ENCODE results near the gene VWA7. TPM values are rescaled to one million over a fixed set of nuclear protein-coding genes. Genes with fewer than 3 reads are reported as not detected.

VWA7 gene
- polyA plus RNA-seq, 4 donors, result 2.9 to 11.9 (median 6.4) TPM

- peaks cover 0 to 54% (median 0%) of the 10 kb centered on the region in 3 donors for H3K36me3 ChIP-seq (ENCODE audit: control insufficient read depth in 3 of 3, insufficient read depth in 2 of 3, low read depth in 1 of 3, low read length in 3 of 3)
Measured at GRCh38 chr6:31762356-31762755, 14.8 kb downstream of the VWA7 start, which contains the start of gene SAPCD1. Gene SAPCD1, plus strand, starts transcription at chr6:31762656. Its CDS starts 399 bp downstream, at chr6:31763055.

GRCh38 chr6:31761343-31761742 lies 15.8 kb downstream of the VWA7 start:
- DNase-seq, result no peak
- H3K4me3 ChIP-seq (ENCODE audit: low read depth in 1 of 3, low read length in 3 of 3), result no peak overlapping the region
- H3K27ac ChIP-seq (ENCODE audit: low read depth in 1 of 3, low read length in 2 of 3), result peak overlapping the region in 1 of 3 donors; percentile 53
- peaks cover 0 to 41% (median 13%) of the 10 kb centered on the region in 3 donors for H3K4me1 ChIP-seq (ENCODE audit: control insufficient read depth in 3 of 3, insufficient read depth in 2 of 3, low read depth in 1 of 3, low read length in 2 of 3)
- no peaks in the 10 kb centered on the region for H3K27me3 ChIP-seq (ENCODE audit: control insufficient read depth in 3 of 3, insufficient read depth in 3 of 3, low read length in 3 of 3)
- H3K36me3 ChIP-seq (ENCODE audit: control insufficient read depth in 3 of 3, insufficient read depth in 2 of 3, low read depth in 1 of 3, low read length in 3 of 3), result peaks cover 0 to 54% (median 0%) of the 10 kb centered on the region in 3 donors
- FAIRE-seq, result no peak
- 87 to 95% (median 92%) methylated on average over 8 of the region's 8 CpGs for whole genome bisulfite sequencing, 3 donors
- no peaks in the 10 kb centered on the region for H3K9me3 ChIP-seq (ENCODE audit: control insufficient read depth in 2 of 2, insufficient read depth in 1 of 2, low read depth in 1 of 2, low read length in 1 of 2)

More at GRCh38 chr6:31762356-31762755, 14.8 kb downstream of the VWA7 start, which contains the start of gene SAPCD1:
- Histone ChIP-seq H3K9me3 (ENCODE audit: control insufficient read depth in 2 of 2, insufficient read depth in 1 of 2, low read depth in 1 of 2, low read length in 1 of 2) (no peaks in the 10 kb centered on the region), H3K4me3 (ENCODE audit: low read depth in 1 of 3, low read length in 3 of 3) (no peak within 1 kb of the TSS), H3K4me1 (ENCODE audit: control insufficient read depth in 3 of 3, insufficient read depth in 2 of 3, low read depth in 1 of 3, low read length in 2 of 3) (peaks cover 0 to 46% (median 13%) of the 10 kb centered on the region in 3 donors), H3K27me3 (ENCODE audit: control insufficient read depth in 3 of 3, insufficient read depth in 3 of 3, low read length in 3 of 3) (no peaks in the 10 kb centered on the region), H3K27ac (ENCODE audit: low read depth in 1 of 3, low read length in 2 of 3) (no peak within 1 kb of the TSS)
- no peak for FAIRE-seq
- WGBS, 3 donors, result 80 to 81% (median 80%) methylated on average over 4 of the region's 4 CpGs
- no peak for DNase-seq

- H3K9me3 ChIP-seq (ENCODE audit: control insufficient read depth in 2 of 2, insufficient read depth in 1 of 2, low read depth in 1 of 2, low read length in 1 of 2), result no peaks in the 10 kb centered on the region
- peaks cover 0 to 54% (median 0%) of the 10 kb centered on the region in 3 donors for H3K36me3 ChIP-seq (ENCODE audit: control insufficient read depth in 3 of 3, insufficient read depth in 2 of 3, low read depth in 1 of 3, low read length in 3 of 3)
- H3K4me1 ChIP-seq (ENCODE audit: control insufficient read depth in 3 of 3, insufficient read depth in 2 of 3, low read depth in 1 of 3, low read length in 2 of 3), result peaks cover 0 to 38% (median 13%) of the 10 kb centered on the region in 3 donors
- 36 to 78% (median 54%) methylated on average over 5 of the region's 5 CpGs for WGBS, 3 donors
- H3K4me3 ChIP-seq (ENCODE audit: low read depth in 1 of 3, low read length in 3 of 3), result no peak overlapping the region
- H3K27me3 ChIP-seq (ENCODE audit: control insufficient read depth in 3 of 3, insufficient read depth in 3 of 3, low read length in 3 of 3), result no peaks in the 10 kb centered on the region
- FAIRE-seq (no peak), DNase-seq (peak; percentile 56 to 89)
- peak overlapping the region; percentile 4 to 70 (median 53) for H3K27ac ChIP-seq (ENCODE audit: low read depth in 1 of 3, low read length in 2 of 3)
Measured at GRCh38 chr6:31760790-31761189, 16.3 kb downstream of the VWA7 start.

GRCh38 chr6:31758281-31758680 lies 18.8 kb downstream of the VWA7 start:
- peaks cover 0 to 47% (median 0%) of the 10 kb centered on the region in 3 donors for H3K36me3 ChIP-seq (ENCODE audit: control insufficient read depth in 3 of 3, insufficient read depth in 2 of 3, low read depth in 1 of 3, low read length in 3 of 3)
- FAIRE-seq, result no peak
- no peaks in the 10 kb centered on the region for H3K9me3 ChIP-seq (ENCODE audit: control insufficient read depth in 2 of 2, insufficient read depth in 1 of 2, low read depth in 1 of 2, low read length in 1 of 2)
- no peak for DNase-seq
- peaks cover 0 to 19% (median 13%) of the 10 kb centered on the region in 3 donors for H3K4me1 ChIP-seq (ENCODE audit: control insufficient read depth in 3 of 3, insufficient read depth in 2 of 3, low read depth in 1 of 3, low read length in 2 of 3)
- H3K4me3 ChIP-seq (ENCODE audit: low read depth in 1 of 3, low read length in 3 of 3), result no peak overlapping the region
- no peak overlapping the region for H3K27ac ChIP-seq (ENCODE audit: low read depth in 1 of 3, low read length in 2 of 3)
- WGBS, 3 donors, result 89 to 96% (median 91%) methylated on average over 2 of the region's 2 CpGs
- no peaks in the 10 kb centered on the region for H3K27me3 ChIP-seq (ENCODE audit: control insufficient read depth in 3 of 3, insufficient read depth in 3 of 3, low read length in 3 of 3)

GRCh38 chr6:31752739-31753319 lies 24.3 kb downstream of the VWA7 start:
- 75 to 80% (median 76%) methylated on average over 8 of the region's 8 CpGs for WGBS, 3 donors

GRCh38 chr6:31750411-31751022 lies 26.6 kb downstream of the VWA7 start:
- no peak for FAIRE-seq
- no peaks in the 10 kb centered on the region for H3K27me3 ChIP-seq (ENCODE audit: control insufficient read depth in 3 of 3, insufficient read depth in 3 of 3, low read length in 3 of 3)
- H3K9me3 ChIP-seq (ENCODE audit: control insufficient read depth in 2 of 2, insufficient read depth in 1 of 2, low read depth in 1 of 2, low read length in 1 of 2), result no peaks in the 10 kb centered on the region
- 65 to 80% (median 68%) methylated on average over 7 of the region's 7 CpGs for WGBS, 3 donors
- no peak overlapping the region for H3K27ac ChIP-seq (ENCODE audit: low read depth in 1 of 3, low read length in 2 of 3)
- H3K4me3 ChIP-seq (ENCODE audit: low read depth in 1 of 3, low read length in 3 of 3), result no peak overlapping the region
- H3K36me3 ChIP-seq (ENCODE audit: control insufficient read depth in 3 of 3, insufficient read depth in 2 of 3, low read depth in 1 of 3, low read length in 3 of 3), result peaks cover 0 to 24% (median 2%) of the 10 kb centered on the region in 3 donors
- no peaks in the 10 kb centered on the region for H3K4me1 ChIP-seq (ENCODE audit: control insufficient read depth in 3 of 3, insufficient read depth in 2 of 3, low read depth in 1 of 3, low read length in 2 of 3)
- no peak for DNase-seq

More at GRCh38 chr6:31752739-31753319, 24.3 kb downstream of the VWA7 start:
- DNase-seq (no peak), FAIRE-seq (no peak)
- peaks cover 0 to 9% (median 0%) of the 10 kb centered on the region in 3 donors for H3K36me3 ChIP-seq (ENCODE audit: control insufficient read depth in 3 of 3, insufficient read depth in 2 of 3, low read depth in 1 of 3, low read length in 3 of 3)
- H3K27me3 ChIP-seq (ENCODE audit: control insufficient read depth in 3 of 3, insufficient read depth in 3 of 3, low read length in 3 of 3), result no peaks in the 10 kb centered on the region
- H3K4me1 ChIP-seq (ENCODE audit: control insufficient read depth in 3 of 3, insufficient read depth in 2 of 3, low read depth in 1 of 3, low read length in 2 of 3), result no peaks in the 10 kb centered on the region
- H3K4me3 ChIP-seq (ENCODE audit: low read depth in 1 of 3, low read length in 3 of 3), result no peak overlapping the region
- H3K9me3 ChIP-seq (ENCODE audit: control insufficient read depth in 2 of 2, insufficient read depth in 1 of 2, low read depth in 1 of 2, low read length in 1 of 2), result no peaks in the 10 kb centered on the region
- H3K27ac ChIP-seq (ENCODE audit: low read depth in 1 of 3, low read length in 2 of 3), result no peak overlapping the region

GRCh38 chr6:31749301-31750036 lies 27.7 kb downstream of the VWA7 start:
- 84 to 89% (median 88%) methylated on average over 8 of the region's 8 CpGs for WGBS, 3 donors
- Histone ChIP-seq H3K27ac (ENCODE audit: low read depth in 1 of 3, low read length in 2 of 3) (no peak overlapping the region), H3K4me1 (ENCODE audit: control insufficient read depth in 3 of 3, insufficient read depth in 2 of 3, low read depth in 1 of 3, low read length in 2 of 3) (no peaks in the 10 kb centered on the region), H3K9me3 (ENCODE audit: control insufficient read depth in 2 of 2, insufficient read depth in 1 of 2, low read depth in 1 of 2, low read length in 1 of 2) (no peaks in the 10 kb centered on the region), H3K4me3 (ENCODE audit: low read depth in 1 of 3, low read length in 3 of 3) (no peak overlapping the region), H3K36me3 (ENCODE audit: control insufficient read depth in 3 of 3, insufficient read depth in 2 of 3, low read depth in 1 of 3, low read length in 3 of 3) (peaks cover 0 to 24% (median 2%) of the 10 kb centered on the region in 3 donors), H3K27me3 (ENCODE audit: control insufficient read depth in 3 of 3, insufficient read depth in 3 of 3, low read length in 3 of 3) (no peaks in the 10 kb centered on the region)
- DNase-seq (no peak), FAIRE-seq (no peak)

- H3K36me3 ChIP-seq (ENCODE audit: control insufficient read depth in 3 of 3, insufficient read depth in 2 of 3, low read depth in 1 of 3, low read length in 3 of 3), result peaks cover 0 to 39% (median 2%) of the 10 kb centered on the region in 3 donors
- DNase-seq (no peak), FAIRE-seq (no peak)
- H3K9me3 ChIP-seq (ENCODE audit: control insufficient read depth in 2 of 2, insufficient read depth in 1 of 2, low read depth in 1 of 2, low read length in 1 of 2), result no peaks in the 10 kb centered on the region
- H3K27ac ChIP-seq (ENCODE audit: low read depth in 1 of 3, low read length in 2 of 3), result no peak overlapping the region
- WGBS, 3 donors, result 78 to 82% (median 79%) methylated on average over 1 of the region's 1 CpG
- H3K27me3 ChIP-seq (ENCODE audit: control insufficient read depth in 3 of 3, insufficient read depth in 3 of 3, low read length in 3 of 3), result no peaks in the 10 kb centered on the region
- H3K4me1 ChIP-seq (ENCODE audit: control insufficient read depth in 3 of 3, insufficient read depth in 2 of 3, low read depth in 1 of 3, low read length in 2 of 3), result peaks cover 0 to 12% (median 0%) of the 10 kb centered on the region in 3 donors
- H3K4me3 ChIP-seq (ENCODE audit: low read depth in 1 of 3, low read length in 3 of 3), result no peak overlapping the region
Measured at GRCh38 chr6:31744422-31744821, 32.7 kb downstream of the VWA7 start.

All from small intestine (tissue), 7 donors.